Measurements from ENCODE around the gene AOPEP.

Gene AOPEP

GRCh38 chr9:94779031-94779430 is 52.5 kb downstream of the AOPEP start:
- DNase-seq (ENCODE audit: extremely low read depth, low read depth), result no peak
- no peak overlapping the region for H3K4me3 ChIP-seq (replicated peaks; ENCODE audit: low read depth, low read length)
- TF ChIP-seq CTCF (IDR thresholded peaks at IDR 0.05; ENCODE audit: low read depth, low read length, missing control alignments), result no peak

- H3K4me3 ChIP-seq (replicated peaks; ENCODE audit: low read depth, low read length), result no peak overlapping the region
- TF ChIP-seq CTCF (IDR thresholded peaks at IDR 0.05; ENCODE audit: low read depth, low read length, missing control alignments), result no peak
Measured at GRCh38 chr9:94779693-94780290, 53.3 kb downstream of the AOPEP start.

GRCh38 chr9:94780516-94780950 is 54.0 kb downstream of the AOPEP start:
- H3K4me3 ChIP-seq (replicated peaks; ENCODE audit: low read depth, low read length), result no peak overlapping the region
- no peak for TF ChIP-seq CTCF (IDR thresholded peaks at IDR 0.05; ENCODE audit: low read depth, low read length, missing control alignments)
- no peak for DNase-seq (ENCODE audit: extremely low read depth, low read depth)

More at GRCh38 chr9:94779693-94780290, 53.3 kb downstream of the AOPEP start:
- no peak for DNase-seq (ENCODE audit: extremely low read depth, low read depth)

- no peak for DNase-seq (ENCODE audit: extremely low read depth, low read depth)
- TF ChIP-seq CTCF (IDR thresholded peaks at IDR 0.05; ENCODE audit: low read depth, low read length, missing control alignments), result no peak
Measured at GRCh38 chr9:94782355-94783101, 56.0 kb downstream of the AOPEP start.

GRCh38 chr9:94783102-94783682 is 56.7 kb downstream of the AOPEP start:
- TF ChIP-seq CTCF (IDR thresholded peaks at IDR 0.05; ENCODE audit: low read depth, low read length, missing control alignments), result peak; percentile 76
- DNase-seq (ENCODE audit: extremely low read depth, low read depth), result peak; percentile 68
- H3K4me3 ChIP-seq (replicated peaks; ENCODE audit: low read depth, low read length), result no peak overlapping the region

More at GRCh38 chr9:94782355-94783101, 56.0 kb downstream of the AOPEP start:
- no peak overlapping the region for H3K4me3 ChIP-seq (replicated peaks; ENCODE audit: low read depth, low read length)

GRCh38 chr9:94783928-94784327 is 57.4 kb downstream of the AOPEP start:
- TF ChIP-seq CTCF (IDR thresholded peaks at IDR 0.05; ENCODE audit: low read depth, low read length, missing control alignments), result no peak
- DNase-seq (ENCODE audit: extremely low read depth, low read depth), result no peak
- H3K4me3 ChIP-seq (replicated peaks; ENCODE audit: low read depth, low read length), result no peak overlapping the region

Data from HFF-Myc (cell line).